Suppressor macrophage treated with lipopolysaccharide for 1 hour (primary cell): ENCODE results near the gene CACNA1H.

Experiments
- DNase-seq, 3 donors: peaks; one replicate each; pipeline ENCODE4 v3.0.0-alpha.2; 2020 to 2022

CACNA1H gene

DNA sequence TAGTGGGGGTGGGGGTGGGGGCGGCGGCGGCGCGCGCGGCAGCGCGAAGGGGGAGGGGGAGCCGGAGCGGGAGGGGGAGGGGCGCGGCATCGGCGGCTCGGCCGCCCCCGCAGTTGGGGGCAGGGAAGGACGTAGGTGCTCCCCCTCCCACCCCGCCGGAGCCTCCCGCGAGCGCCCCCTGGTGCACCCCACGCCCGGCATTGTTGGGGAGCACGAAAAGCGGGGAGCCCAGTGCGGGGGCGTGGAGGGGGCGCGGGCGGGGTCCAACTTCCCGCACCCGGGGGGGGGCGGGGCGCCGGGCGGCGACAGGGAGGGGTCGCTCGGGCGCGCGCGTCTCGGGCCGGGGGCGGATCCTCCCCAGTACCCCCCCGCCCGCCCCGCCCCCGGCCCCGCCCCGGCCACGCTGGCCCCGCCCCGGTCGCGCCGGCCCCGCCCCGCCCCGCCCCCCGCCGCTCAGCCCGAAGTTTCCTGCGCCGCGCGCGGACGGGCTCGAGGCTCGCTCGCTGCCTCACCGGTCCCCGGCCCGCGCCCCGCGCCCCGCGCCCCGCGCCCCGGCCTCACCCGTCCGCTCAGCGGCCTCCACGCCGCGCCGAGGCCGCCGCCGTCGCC is at the start of gene CACNA1H:
TSS of gene CACNA1H (plus strand) at position 456 of the 609 bp plus-strand sequence. CDS start 632 bp downstream, outside the sequence.
- peak in 2 of 3 donors; percentile 32 to 56 for DNase-seq

DNA sequence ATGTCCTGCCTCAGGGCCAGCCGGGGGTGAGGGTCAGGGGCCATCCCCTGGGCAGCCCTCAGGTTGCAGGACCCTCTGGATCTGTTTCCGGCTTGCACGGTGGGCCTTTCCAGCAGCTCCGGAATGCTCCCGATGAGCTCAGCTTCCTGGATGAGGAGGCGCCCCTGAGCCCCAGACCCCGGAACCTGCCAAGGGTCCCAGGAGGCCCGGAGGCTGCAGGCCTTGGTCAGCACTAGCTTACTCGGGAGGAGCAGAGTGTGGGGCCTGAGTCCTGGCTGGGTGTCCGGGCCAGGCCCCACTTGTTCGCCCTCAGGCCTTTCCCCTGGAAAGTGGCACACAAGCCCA is 49.3 kb upstream of the CACNA1H start:
- DNase-seq = no peak

- peak; percentile 53 to 80 (median 60) for DNase-seq
Observed at GRCh38 chr16:1105888-1106620, 46.9 kb upstream of the CACNA1H start.

DNA sequence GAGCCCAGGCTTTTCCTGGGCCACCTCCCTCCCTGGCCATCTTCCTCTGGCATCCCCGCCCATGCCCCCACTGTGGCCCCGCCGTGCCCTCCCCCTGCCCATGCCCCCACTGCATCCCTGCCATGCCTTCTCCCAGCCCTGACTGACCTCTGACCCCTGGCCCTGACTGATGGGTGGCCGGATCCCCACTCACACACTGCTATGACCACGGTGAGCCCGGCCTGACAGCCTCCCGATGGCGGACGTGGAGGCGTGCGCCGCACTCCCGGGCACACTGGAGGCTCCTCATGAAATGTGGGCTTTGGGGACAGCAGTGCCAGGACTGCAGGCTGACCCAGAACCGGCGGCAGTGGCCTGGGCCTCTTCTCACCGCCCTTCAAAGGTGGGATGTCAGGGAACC is 46.2 kb upstream of the CACNA1H start:
- DNase-seq = no peak

DNA sequence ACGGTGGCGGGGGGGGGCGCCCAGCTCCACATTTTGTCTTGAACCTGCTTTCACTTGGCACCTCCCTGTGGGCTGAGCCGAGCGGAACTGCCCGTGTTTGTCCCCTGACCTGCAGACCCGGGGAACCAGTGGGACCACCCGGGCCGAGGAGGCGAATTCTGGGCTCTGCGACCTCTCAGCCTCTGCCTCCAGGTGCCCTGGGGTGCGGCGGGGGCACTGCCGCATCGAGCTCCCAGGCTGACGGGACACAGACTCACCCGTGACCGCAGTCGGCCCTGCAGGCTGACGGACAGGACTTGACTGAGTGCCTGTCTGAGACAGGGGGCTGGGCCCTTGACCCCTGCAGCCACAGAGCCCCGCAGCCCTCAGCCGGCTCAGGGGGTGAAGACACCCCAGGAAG is 45.8 kb upstream of the CACNA1H start:
- no peak for DNase-seq

DNA sequence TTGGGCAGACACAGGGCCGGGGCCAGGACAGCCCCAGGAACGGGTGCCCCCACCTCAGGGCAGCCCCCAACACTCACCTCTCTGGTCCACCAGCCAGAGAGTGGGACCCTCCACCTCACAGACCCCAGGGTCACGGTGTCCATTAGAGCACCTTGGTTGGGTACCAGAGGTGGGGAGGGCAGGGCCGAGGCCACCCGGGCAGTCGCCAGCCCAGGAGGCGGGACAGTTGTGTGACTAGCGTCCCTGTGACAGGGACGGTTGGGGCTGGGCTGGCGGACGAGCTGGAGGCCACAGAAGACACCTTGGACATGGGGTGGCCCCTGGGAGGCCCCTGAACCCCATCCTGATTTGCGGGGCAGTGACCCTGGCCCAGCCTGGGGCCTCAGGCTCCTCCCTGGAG is 45.2 kb upstream of the CACNA1H start:
- DNase-seq = no peak

DNA sequence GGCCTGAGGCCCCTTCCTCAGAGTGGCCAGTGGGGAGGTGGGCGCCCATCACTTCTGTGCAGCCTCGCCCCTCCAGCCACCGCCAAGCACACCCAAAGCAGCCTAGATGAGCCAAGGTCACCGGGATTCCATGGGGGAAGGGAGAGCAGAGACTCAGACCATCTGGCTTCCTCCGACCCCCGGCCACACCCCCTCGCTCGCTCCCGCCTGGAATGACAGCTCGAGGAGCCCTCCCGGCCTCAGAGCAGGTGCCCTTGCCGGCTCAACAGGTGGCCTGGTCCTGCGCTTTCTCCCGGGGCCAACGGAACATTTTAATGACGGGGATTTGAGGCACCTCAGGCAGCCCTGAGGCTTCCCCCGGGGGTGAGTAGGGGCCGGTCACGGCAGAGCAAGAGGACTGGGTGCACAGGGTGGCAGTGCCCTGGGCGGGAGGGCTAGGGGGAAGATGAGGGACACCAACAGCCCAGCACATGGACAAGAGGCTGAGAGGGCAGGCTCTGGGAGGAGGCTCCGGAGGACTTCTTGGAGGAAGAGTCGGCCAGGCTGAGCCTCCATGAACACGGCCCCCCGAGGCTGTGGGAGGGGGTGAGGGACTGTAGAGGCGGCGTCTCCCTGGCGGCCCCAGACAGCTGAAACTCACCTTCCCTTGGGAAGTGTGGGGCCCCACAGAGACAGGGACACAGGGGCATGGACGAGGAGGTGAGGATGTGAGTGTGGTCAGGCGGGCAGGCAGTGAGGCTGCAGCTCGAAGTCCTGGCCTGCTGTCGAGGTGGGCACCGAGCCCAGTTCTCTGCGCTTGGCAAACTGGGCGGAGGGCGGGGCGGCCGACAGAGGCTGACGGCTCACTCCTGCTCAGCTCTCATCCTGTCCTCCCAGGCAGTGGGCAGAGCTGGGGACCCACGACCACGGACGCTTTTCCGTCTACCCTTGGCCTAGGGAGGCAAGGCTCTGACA is 44.3 kb upstream of the CACNA1H start:
- no peak for DNase-seq

GRCh38 chr16:1109648-1110047 is 43.3 kb upstream of the CACNA1H start:
- no peak for DNase-seq

DNA sequence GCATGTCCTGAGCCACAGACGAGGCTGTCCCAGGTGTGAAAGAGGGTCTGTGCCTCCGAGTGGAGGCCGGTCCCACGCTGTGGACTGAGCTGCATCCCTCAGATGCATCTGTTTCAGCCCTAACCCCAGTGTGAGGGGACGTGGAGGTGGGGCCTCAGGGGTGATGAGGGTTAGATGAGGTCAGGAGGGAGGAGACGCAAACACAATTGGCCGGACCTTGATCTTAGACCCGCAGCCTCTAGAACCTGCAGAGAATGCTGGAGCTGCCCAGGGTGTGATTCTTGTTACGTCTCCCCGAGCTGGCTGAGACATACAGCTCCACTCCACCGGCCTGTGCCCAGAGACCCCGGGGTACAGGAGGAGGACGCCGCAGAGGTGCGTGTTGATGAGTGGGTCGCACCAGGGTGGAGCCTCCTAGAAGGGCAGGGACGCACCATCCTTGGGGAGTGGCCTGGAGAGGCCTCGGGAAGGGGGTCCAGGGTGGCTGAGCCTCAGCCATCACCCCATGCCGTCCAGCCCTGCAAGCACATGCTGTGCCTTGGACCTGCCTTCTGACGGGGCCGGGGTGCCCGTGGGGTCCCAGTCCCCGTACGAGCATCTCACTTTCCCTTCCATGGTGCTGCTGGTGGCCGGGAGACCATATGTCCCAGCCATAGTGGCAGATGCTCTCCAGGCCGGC is 40.3 kb upstream of the CACNA1H start:
- DNase-seq = no peak

GRCh38 chr16:1113489-1113888 is 39.4 kb upstream of the CACNA1H start:
- no peak for DNase-seq

GRCh38 chr16:1113889-1114526 is 38.9 kb upstream of the CACNA1H start:
- DNase-seq = no peak

DNA sequence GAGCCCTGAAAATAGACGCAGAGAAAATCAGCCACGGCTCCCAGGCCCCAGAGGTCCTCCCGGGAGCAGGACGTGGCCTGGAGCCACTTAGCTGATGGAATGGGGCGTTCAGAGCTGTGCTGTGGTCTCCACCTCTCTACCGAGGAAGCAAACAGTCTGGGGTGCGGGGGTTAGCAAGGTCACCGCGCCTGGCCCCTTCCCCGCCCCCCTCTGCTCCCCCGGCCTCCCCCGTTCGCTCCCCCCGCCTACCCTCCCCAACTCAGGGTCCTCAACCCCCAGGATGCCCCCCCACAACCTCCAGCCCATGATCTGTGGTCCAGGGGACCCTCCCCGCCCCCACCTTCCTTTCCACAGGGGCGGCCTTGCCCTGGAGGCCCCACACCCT is 36.2 kb upstream of the CACNA1H start:
- DNase-seq = no peak

- DNase-seq = no peak
Observed at GRCh38 chr16:1117176-1117900, 35.6 kb upstream of the CACNA1H start.

DNA sequence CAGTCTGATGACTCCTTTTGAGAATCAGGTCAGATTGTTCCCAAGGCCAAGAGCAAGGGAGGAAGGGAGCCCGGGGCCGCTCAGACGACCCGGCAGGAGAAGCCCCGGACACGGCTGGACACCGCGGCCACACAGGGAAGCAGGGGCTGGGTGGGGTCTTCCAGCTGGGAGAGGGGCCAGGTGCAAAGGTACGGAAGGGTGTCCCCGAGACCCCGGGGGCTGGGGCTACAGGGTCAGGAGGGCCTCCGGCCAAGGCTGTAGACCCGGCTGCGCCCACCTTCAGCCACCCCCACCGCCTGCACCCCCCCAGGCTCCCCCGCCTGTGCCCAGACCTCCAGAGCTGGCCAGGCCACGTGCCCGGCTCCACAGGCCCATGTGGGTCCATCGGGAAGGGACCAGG is 35.0 kb upstream of the CACNA1H start:
- no peak for DNase-seq

DNA sequence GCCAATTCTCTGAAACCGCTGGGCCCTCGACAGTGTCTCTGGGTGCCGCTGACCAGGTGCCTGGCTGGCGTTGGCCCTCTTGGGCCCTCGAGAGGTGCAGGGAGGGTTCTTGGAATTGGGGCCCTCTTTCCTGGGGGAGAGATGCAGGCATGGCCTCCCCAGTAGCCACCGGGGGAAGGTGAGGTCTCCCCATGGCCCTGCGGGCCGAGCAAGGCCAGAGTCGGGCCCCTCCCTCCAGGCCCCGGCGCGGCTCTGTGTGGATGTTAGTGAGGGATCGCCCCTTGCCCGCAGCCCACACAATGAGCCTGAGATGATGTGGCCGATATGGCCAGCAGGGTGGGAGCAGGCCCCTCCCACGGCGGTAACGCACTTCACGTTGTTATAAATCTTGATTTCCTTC is 33.8 kb upstream of the CACNA1H start:
- DNase-seq = no peak

GRCh38 chr16:1119766-1120576 is 32.9 kb upstream of the CACNA1H start:
- no peak for DNase-seq

DNA sequence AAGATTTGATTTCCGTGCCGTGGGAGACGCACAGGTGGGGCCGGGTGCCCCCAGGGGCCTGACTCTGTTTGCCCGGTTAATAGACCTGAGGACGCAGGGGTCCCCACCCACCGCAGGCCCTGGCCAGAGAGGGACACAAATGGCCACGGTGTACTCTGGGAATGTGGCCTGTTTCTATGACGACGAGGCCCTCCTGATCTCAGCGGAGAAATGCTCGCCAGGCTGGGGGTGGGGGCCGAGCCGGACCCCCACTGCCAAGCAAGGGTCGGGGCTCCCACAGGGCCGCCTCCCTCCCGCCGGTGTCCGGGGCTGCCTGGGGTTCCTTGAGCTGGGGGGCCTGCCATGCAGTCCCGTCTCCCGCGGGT is 32.3 kb upstream of the CACNA1H start:
- DNase-seq = no peak

DNA sequence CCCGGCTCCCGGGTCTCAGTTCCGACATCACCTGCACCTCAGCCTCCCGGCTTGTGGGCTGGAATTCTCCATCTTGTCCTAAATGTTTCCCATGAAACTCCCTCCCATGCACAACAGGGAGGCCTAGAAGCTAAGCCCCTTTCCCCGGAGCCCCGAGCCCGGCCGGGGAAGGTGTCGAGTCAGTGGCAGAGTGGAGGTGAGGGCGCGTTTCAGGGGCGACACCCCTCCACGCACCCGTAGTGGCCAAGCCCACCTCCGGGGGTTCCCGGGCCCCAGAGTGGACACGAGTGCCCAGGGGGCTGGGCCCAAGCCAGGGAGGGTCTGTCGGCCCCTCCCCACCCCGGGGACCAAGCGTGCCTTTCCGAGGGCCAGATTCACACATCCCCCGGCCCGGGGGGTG is 31.9 kb upstream of the CACNA1H start:
- DNase-seq = no peak

DNA sequence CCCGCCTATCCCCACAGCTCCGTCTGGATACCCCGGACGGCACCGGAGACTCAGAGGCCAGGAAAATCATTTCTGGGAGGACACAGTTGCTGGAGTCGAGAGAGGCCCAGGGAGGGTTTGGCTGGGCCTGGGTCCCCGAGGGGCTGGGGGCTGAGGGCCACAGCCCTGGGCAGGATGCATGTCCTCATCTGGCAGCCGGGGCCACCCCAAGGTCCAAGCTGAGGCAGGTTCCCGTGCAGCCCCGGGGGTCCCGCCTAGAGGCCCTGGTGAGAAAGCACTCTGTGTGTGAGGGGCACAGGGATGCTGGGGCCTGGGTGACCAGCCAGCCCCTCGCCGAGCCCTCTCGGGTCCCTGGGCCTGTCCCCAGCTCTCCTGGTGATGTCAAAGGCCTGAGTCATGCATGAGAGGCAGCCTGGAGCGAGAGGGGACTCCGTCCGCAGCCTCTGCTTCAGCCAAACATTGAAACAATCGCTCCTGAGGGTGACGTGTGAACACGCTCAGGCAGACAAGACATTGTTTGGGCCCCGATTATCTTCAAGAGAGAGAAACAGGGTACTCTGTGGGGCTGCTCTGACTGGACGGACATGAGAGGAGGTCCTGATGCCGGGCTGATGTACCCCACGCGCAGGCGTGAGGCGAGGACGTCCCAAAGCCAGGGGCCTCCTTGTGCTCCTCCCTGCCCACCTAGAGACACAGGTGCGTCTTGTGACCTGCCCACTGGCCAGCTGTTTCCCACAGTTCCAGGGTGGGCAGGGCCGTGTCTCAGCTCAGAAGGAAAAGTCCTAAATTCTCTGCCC is 31.1 kb upstream of the CACNA1H start:
- DNase-seq = no peak

DNA sequence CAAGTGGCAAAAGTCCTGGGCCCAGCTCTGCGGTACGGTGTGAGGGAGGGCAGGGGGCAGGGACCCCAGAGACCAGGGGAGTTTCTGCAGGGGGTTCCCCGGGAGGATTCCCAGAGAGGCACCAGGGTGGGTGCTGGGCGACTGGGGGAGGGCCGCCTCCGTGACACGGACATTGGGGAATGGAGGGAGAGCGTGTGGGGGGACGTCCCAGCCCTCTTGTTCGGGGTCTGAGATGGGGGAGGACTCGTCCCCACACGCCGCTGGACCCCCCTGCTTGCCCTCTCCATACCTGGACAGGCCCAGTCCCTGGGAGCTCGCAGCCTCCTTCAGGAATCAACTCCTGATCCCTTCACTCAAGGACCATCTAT is 30.5 kb upstream of the CACNA1H start:
- no peak for DNase-seq
